Measurements from ENCODE around the gene LRP1. TPM values are rescaled to one million over a fixed set of nuclear protein-coding genes. Genes with fewer than 3 reads are reported as not detected.

LRP1 gene
- total RNA-seq, 1 experiment from 2014 or later: 14.7 TPM

GRCh38 chr12:57166971-57167371 lies 38.7 kb downstream of the LRP1 start:
- ATAC-seq: peak; percentile 87
- Histone ChIP-seq H4K20me1 (ENCODE audit: low read length) (no peaks in the 10 kb centered on the region), H3K9me3 (ENCODE audit: low read length) (no peaks in the 10 kb centered on the region), H3K36me3 (ENCODE audit: low read depth, low read length) (peaks cover 4% of the 10 kb centered on the region; the same call in 1 of the 2 replicates), H3K9me2 (replicated peaks; ENCODE audit: low read length) (no peaks in the 10 kb centered on the region), H2AFZ (ENCODE audit: low read length) (0 out of 2 replicates have a peak overlapping the region, but pooled peaks have one; percentile 3), H3K27ac (ENCODE audit: low read length) (peak overlapping the region; percentile 87), H3K27me3 (ENCODE audit: low read length) (no peaks in the 10 kb centered on the region), H3K4me2 (ENCODE audit: low read length) (peak overlapping the region; percentile 77), H3K4me3 (ENCODE audit: low read length) (no peak overlapping the region), H3K79me2 (ENCODE audit: low read length) (no peaks in the 10 kb centered on the region), H3F3A (ENCODE audit: low read length, unreplicated experiment) (peaks cover 2% of the 10 kb centered on the region), H3K4me1 (ENCODE audit: insufficient read depth, low read length) (peaks cover 35% of the 10 kb centered on the region), H3K9ac (ENCODE audit: low read length) (peak overlapping the region; percentile 68)
- BruUV-seq (replicated peaks): no TSS peak
- peak; percentile 93 for DNase-seq
- intact Hi-C loops (cut with micrococcal nuclease): no loop called here
- TF ChIP-seq CTCF (conservative IDR thresholded peaks at IDR 0.05; ENCODE audit: low read depth, low read length): no peak
- no peak for TF ChIP-seq EZH2 (IDR thresholded peaks at IDR 0.05; ENCODE audit: low read length, unreplicated experiment)
- no peak for TF ChIP-seq EZH2phosphoT487 (IDR thresholded peaks at IDR 0.05; ENCODE audit: borderline replicate concordance, low read length)
- CTCF ChIA-PET: no interaction called here
- POLR2A ChIA-PET (ENCODE audit: unreplicated experiment): no interaction called here

DNA sequence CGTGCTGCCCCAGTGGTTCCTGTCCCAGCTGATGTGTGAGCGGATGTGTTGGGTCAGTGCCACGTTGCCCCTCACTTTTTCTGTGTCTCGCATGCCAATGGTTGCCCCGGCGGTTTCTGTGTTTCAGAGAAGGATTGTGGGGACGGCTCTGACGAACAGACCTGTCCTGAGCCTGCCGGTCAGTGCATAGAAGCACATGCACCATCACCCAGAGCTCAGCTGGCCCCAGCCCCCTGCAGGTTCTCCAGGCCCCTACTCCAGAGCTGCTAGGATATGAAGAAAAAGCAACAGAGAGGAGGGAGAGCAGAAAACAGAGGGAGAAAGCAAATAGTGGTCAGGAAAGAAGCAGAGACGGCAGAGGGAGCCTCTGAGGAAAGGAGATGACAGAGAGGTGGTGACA lies 39.8 kb downstream of the LRP1 start:
- ATAC-seq (no peak), DNase-seq (no peak)
- intact Hi-C loops (cut with micrococcal nuclease): no loop called here
- Histone ChIP-seq H3K9ac (ENCODE audit: low read length) (peak overlapping the region; percentile 68), H2AFZ (ENCODE audit: low read length) (no peak overlapping the region), H3K9me3 (ENCODE audit: low read length) (no peaks in the 10 kb centered on the region), H3K4me3 (ENCODE audit: low read length) (no peak overlapping the region), H3K4me2 (ENCODE audit: low read length) (peak overlapping the region; percentile 75; the same call in 1 of the 2 replicates), H3K27me3 (ENCODE audit: low read length) (no peaks in the 10 kb centered on the region), H4K20me1 (ENCODE audit: low read length) (no peaks in the 10 kb centered on the region), H3K27ac (ENCODE audit: low read length) (peak overlapping the region; percentile 87), H3K9me2 (replicated peaks; ENCODE audit: low read length) (no peaks in the 10 kb centered on the region), H3K36me3 (ENCODE audit: low read depth, low read length) (peaks cover 4% of the 10 kb centered on the region; the same call in 1 of the 2 replicates), H3K79me2 (ENCODE audit: low read length) (no peaks in the 10 kb centered on the region), H3K4me1 (ENCODE audit: insufficient read depth, low read length) (peaks cover 35% of the 10 kb centered on the region), H3F3A (ENCODE audit: low read length, unreplicated experiment) (peaks cover 2% of the 10 kb centered on the region)
- ChIA-PET POLR2A (ENCODE audit: unreplicated experiment) (interaction anchor here (0.5 kb wide), 1 partner anchor 61 kb away, joined by 3 read pairs; the partner anchor contains the start of gene SHMT2), CTCF (no interaction called here)
- BruUV-seq (replicated peaks): no TSS peak
- TF ChIP-seq EZH2phosphoT487 (IDR thresholded peaks at IDR 0.05; ENCODE audit: borderline replicate concordance, low read length) (no peak), CTCF (conservative IDR thresholded peaks at IDR 0.05; ENCODE audit: low read depth, low read length) (no peak), EZH2 (IDR thresholded peaks at IDR 0.05; ENCODE audit: low read length, unreplicated experiment) (no peak)

DNA sequence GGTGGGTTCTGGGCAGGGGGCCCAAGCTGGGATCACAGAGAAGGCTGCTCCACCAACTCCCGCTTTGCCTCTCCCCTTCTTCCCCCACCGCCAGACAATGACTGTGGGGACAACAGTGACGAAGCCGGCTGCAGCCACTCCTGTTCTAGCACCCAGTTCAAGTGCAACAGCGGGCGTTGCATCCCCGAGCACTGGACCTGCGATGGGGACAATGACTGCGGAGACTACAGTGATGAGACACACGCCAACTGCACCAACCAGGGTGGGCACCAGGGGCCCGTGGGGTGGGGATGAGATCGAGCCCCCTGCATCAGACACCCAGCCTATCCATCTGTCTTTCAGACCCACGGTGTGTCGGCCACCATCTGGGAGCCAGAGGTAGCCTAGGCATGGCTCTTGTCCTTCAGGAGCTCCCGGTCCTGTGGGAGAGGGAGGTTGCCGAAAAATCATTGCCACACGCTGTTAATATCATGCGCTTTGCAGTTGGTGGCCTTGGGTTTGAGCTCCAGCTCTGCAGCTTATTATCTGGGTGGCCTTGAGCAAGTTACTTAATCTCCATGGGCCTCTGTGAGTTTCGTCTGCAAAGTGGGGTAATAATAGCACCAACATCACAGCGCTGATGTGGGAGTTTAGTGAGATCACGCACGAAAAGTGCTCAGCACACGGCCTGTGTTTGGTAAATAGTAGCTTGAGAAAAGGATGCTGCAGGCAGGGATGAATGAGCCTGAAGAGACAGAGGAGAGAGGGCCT lies 40.9 kb downstream of the LRP1 start:
- TF ChIP-seq EZH2phosphoT487 (IDR thresholded peaks at IDR 0.05; ENCODE audit: borderline replicate concordance, low read length) (no peak), CTCF (conservative IDR thresholded peaks at IDR 0.05; ENCODE audit: low read depth, low read length) (no peak), EZH2 (IDR thresholded peaks at IDR 0.05; ENCODE audit: low read length, unreplicated experiment) (no peak)
- Histone ChIP-seq H3K27me3 (ENCODE audit: low read length) (no peaks in the 10 kb centered on the region), H3K4me3 (ENCODE audit: low read length) (no peak overlapping the region), H3K9me3 (ENCODE audit: low read length) (no peaks in the 10 kb centered on the region), H3K9me2 (replicated peaks; ENCODE audit: low read length) (no peaks in the 10 kb centered on the region), H3F3A (ENCODE audit: low read length, unreplicated experiment) (peaks cover 2% of the 10 kb centered on the region), H4K20me1 (ENCODE audit: low read length) (no peaks in the 10 kb centered on the region), H3K4me1 (ENCODE audit: insufficient read depth, low read length) (peaks cover 35% of the 10 kb centered on the region), H2AFZ (ENCODE audit: low read length) (no peak overlapping the region), H3K4me2 (ENCODE audit: low read length) (no peak overlapping the region), H3K36me3 (ENCODE audit: low read depth, low read length) (peaks cover 4% of the 10 kb centered on the region; the same call in 1 of the 2 replicates), H3K27ac (ENCODE audit: low read length) (no peak overlapping the region), H3K79me2 (ENCODE audit: low read length) (no peaks in the 10 kb centered on the region), H3K9ac (ENCODE audit: low read length) (no peak overlapping the region)
- ChIA-PET CTCF (no interaction called here), POLR2A (ENCODE audit: unreplicated experiment) (no interaction called here)
- intact Hi-C loops (cut with micrococcal nuclease): no loop called here
- BruUV-seq (replicated peaks): no TSS peak
- ATAC-seq: no peak
- no peak for DNase-seq
